Activated naive CD8-positive, alpha-beta T cell treated with anti-CD3 and anti-CD28 coated beads, Interleukin-2, amount 50 U/mL, for 16 hours (primary cell): Measurements from ENCODE around the gene SAG.
"Not testable (repeated sequence)": the region's sequence is repeated elsewhere in the genome, so short reads cannot be mapped to it uniquely, and the experiment has no call there.

Experiments
- DNase-seq: peaks from one replicate; pipeline ENCODE4 v3.0.0-alpha.2; 2020; ENCODE audit warnings: low read depth, low spot score

SAG gene

DNA sequence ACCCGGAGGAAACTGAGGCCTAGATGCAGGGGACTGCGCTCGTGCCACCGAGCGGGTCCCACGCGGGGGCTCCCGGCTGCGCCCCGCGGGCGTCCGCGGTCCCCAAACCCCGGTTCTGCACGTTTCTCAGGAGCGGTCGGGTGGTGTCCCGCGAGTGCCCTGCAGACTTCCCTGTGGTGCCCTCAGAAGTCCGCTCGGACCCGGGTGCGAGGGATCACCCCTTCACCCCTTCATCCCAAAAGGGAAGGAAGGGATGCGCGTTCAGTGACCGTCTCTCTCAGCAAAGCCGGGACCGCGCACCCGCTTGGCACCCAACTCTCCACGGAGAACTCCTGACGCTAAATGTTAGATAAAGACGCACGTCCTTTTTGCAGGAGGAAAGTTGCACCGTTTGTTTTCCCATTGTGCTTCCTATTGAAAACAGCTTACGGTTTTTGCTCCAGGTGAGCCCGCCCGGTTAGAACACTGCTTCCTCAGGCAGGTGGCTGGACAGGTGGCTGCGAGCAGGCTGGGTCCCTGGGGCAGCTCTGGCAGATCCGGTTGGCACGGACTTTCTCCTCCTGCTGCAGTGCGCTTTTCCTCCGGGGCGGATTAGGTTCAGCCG is 47.5 kb downstream of the SAG start:
- DNase-seq = no peak

DNA sequence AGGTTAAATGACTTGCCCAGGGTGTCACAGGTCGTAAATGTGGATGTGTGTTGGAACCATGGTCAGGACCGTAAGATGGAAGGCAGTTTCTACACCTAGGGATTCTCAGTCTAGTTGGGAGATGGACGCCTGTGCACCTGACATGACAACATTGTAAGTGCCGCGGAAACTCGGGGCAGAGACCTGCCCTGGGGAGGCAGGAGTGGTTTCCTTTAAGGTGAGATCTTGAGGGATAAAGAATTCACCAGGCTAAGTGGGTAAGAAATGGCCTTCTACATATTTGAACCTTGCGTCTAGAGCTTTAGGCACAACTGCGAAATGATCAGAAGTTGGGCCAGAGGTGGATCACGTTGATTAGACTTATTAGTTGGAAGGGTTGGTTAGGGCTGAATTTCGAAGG is 48.3 kb downstream of the SAG start:
- no peak for DNase-seq

- no peak for DNase-seq
Measured at GRCh38 chr2:233356546-233357308, 49.1 kb downstream of the SAG start.

DNA sequence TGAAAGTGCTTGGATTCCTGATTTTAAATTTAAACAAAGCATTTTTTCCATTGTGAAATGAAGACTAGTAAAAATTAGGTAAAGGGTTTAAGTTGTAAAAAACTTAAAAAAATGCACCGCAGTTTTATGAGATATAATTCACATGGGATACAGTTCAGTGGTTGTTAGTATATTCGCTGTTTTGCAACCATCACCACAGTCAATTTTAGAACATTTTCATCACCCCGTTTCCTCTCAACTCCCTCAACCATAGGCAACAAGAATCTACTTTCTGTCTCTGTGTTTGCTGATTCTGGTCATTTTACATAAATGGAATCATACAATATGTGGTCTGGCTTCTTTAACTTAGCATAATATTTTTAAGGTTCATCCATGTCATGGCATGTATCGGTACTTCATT is 50.7 kb downstream of the SAG start:
- DNase-seq = no peak

GRCh38 chr2:233358947-233359346 is 51.3 kb downstream of the SAG start:
- no peak for DNase-seq

GRCh38 chr2:233359823-233360222 is 52.2 kb downstream of the SAG start:
- DNase-seq = no peak

GRCh38 chr2:233360771-233361176 is 53.2 kb downstream of the SAG start:
- DNase-seq = no peak

DNA sequence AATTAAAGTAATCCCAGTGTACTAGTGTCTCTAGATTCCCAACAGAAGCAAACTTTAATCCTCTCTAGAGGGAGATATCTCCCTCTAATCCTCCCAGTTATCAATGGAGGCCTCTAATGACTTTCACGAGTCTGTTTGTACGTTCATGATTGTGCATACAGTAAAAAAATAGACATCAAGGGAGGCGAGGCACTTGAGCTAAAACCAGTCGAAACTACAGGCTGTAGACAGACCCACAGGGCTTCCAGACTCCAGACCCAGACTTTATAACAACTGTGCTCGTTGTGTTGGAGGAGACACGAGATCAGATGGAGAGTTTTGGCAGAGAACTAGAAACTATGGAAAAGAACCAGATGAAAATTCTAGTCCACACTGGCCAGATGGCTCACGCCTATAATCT is 53.7 kb downstream of the SAG start:
- no peak for DNase-seq

DNA sequence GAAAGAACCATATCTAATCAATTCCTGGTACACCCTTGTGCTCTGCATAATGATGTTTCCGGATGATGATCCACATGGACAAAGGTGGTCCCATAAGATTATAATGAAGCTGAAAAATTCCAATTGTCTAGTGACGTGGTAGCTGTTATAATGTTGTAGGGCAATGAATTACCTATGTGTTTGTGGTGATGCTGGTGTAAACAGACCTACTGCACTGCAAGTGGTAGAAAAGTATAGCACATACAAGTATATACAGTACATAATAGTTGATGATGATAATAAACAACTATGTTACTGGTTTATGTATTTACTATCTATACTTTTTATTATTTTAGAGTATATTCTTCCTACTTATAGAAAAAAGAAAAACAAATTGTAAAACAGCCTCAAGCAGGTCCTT is 55.1 kb downstream of the SAG start:
- no peak for DNase-seq

- DNase-seq = no peak
Measured at GRCh38 chr2:233363744-233364235, 56.2 kb downstream of the SAG start.

DNA sequence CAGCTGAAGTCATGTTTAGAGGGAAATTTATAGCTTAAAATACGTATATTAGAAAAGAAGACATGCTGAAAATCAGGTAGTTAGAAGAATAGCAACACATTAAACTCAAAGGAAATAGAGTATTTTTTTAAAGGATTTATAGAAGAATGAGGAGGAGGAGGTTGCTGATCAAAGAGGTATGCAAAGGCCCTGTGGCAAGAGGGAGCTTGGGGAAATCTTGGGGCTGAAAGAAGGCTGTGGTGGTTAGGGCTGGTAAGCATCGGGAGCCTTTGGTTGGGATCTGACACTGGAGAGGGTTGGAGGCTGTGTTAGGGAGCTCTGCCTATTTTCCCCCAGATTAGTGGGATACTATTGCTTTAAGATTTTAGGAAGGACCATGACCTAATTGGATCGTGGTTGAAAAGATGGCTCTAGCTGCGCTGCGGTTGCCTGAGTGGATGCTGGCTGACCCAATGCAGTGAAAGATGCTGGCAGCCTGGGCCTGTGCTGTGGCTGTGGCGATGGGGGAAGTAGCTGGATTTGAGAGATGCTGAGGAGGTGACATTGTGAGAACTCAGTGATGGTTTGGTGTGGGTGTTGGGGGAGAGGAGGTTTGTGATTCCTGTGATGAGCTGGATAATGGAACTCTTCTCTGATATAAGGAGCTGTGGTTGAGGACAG is 58.4 kb downstream of the SAG start:
- no peak for DNase-seq

DNA sequence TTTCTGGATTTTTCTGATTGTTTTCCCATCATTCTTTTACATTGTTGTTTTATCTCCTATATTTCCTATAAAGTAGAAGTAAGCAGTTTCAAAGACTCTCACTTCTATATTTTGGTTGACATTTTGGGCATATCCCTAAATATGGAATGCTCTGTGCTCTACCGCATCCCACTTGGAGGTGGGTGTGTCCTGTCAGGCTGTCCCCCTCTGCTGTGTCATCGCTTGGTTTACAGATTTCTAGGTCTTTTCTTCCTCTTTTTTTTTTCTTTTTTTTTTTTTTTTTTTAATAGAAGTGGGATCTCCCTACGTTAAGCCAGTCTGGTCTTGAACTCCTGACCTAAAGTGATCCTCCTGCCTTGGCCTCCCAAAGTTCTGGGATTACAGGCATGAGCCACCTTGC is 60.0 kb downstream of the SAG start:
- no peak for DNase-seq

DNA sequence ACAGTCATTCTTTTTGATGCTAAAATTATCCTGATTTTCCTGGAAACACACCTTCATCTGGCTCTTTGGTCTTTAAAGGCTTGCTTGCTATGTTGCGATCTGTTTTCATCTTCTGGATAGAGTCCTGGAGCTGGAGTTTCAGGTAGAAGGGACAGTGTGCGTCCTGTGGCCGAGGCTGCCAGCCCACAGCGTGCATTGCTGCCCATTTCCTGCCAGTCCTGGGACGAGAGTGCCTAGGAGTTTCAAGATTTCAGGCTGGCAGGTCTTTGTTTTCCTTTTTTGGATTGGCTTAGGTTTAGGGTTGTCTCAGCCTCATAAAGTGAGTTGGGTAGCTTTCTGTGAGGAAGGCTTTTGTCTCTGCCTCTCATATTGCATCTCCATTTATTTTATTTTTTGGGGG is 61.1 kb downstream of the SAG start:
- DNase-seq = no peak

DNA sequence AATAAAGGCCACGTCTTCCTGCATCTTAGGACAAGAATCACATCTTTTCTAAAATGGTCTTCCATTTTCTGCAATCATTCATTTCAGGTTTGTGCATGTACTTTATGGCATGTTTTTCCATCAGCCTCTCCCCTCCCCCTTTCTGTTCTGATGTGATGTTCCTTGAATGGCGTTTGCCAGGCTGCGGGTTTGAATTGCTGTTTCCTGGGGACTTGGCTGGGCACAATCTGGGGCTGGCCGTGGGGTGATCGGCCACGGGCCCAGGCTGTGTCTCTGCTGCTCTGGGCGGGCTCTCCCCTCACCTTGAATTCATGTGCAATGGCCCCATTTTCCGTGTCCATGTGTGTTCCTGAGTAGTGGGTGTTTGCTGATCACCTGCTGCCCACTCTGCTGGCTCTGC is 61.8 kb downstream of the SAG start:
- no peak for DNase-seq

- DNase-seq = no peak
Measured at GRCh38 chr2:233369897-233370685, 62.5 kb downstream of the SAG start.

- DNase-seq = no peak
Measured at GRCh38 chr2:233371641-233372040, 64.0 kb downstream of the SAG start.

DNA sequence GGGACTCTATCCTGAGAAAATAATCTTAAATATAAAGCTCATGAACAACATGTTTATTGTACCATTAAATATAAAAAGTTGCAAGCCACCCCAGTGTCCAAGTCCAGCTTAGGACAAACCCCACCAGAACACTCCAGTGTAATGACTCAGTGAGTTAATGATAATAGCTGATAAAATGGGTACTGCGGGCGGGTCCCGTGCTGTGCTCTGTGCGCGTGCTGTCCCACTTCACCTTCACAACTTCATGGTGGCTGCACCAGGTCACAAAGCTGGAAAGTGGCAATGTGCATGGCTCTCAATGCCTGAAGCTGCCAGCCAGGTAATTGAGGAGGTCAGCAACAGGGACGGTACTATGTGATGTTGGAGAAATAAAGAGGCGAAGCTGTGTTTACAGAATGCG is 65.2 kb downstream of the SAG start:
- no peak for DNase-seq

DNA sequence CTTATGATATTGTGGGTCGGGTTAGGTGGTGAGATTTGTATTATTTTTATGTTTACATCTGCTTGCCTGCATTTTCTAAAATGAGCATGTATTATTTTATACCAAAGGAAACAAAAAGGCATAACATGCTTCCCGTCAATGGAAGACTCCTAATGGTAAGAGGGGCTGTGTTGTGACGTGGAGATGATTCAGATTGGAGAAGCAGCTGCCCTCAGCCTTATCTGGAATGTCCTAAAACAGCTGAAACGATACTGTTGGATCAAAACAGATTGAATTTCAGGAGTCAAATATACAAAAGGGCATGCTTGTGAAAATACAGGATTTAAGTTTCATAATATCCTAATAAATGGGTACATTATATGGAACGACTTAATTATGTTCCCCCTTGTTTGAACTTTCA is 65.7 kb downstream of the SAG start:
- no peak for DNase-seq

- not testable (repeated sequence) for DNase-seq
Measured at GRCh38 chr2:233374776-233375175, 67.2 kb downstream of the SAG start.

- DNase-seq = no peak
Measured at GRCh38 chr2:233375490-233376314, 68.1 kb downstream of the SAG start.

DNA sequence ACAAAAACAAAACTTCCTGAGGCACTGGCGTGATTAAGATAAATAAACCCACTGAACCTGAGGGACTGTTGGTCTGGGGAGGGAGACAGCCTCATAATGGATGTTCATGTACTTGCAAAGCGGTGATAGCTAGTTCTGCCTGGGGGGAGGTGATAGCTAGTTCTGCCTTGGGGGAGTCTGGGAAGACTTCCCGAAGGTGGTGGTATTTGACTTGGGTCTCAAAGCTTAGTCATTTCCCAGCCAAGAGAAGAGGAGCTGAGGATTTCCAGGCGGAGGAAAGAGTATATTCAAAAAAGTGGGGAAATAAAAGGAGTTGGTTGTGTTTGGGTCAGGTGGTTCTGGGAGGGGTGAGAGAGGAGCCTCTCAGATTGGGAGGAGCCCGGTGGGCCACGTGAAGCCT is 71.4 kb downstream of the SAG start:
- DNase-seq = no peak
